HepG2 (cell line): Measurements from ENCODE around the gene USP32. TPM values are rescaled to one million over a fixed set of nuclear protein-coding genes. Genes with fewer than 3 reads are reported as not detected.

Source experiments
- ATAC-seq: fragments of 200-7000 bp; cut with Tn5 transposase; 3 replicates; pipeline ENCODE4 v1.9.1; 2020; ENCODE audit warnings: mild to moderate bottlenecking, moderate library complexity
- BruUV-seq: library from RNA; stranded (reverse); fragments of 400-500 nt; replicated peaks from 2 replicates; lab custom pipeline; 2021; lab: Mats Ljungman, UMichigan
- CTCF ChIA-PET: fragments of 300-600 bp; formaldehyde crosslinking; extraction: SDS; loops from one replicate; lab custom pipeline; 2021; ENCODE audit warnings: low total read pairs, inconsistent platforms, low intra/inter-chr PET ratio; lab: Yijun Ruan, JAX
- POLR2A ChIA-PET: fragments of 350-600 bp; sonication (Branson Sonifier 250); formaldehyde crosslinking; loops from one replicate; lab custom pipeline; 2020; ENCODE audit warnings: antibody characterized with exemption, inconsistent platforms; lab: Yijun Ruan, JAX
- DNase-seq: peaks from one replicate; pipeline ENCODE4 v3.0.0-alpha.2; 2015; ENCODE audit warnings: low spot score
- FAIRE-seq: peaks from 3 replicates; lab custom pipeline; 2011; peaks lifted over from hg19 to GRCh38; lab: Jason Lieb, UNC
- H2AFZ ChIP-seq: one replicate; pipeline ENCODE4 v1.6.1; 2011; ENCODE audit warnings: low read length, inconsistent platforms
- H3K27ac ChIP-seq: fragments of 300-600 bp; 3 replicates; pipeline ENCODE4 v1.8.0; 2011; ENCODE audit warnings: mixed run types, mild to moderate bottlenecking, mixed read lengths, low read length, inconsistent platforms; ENCODE audit not compliant: insufficient read depth; ENCODE audit errors: extremely low read length
- H3K27me3 ChIP-seq, 2 experiments: fragments of 200-600 bp in 1 of 2; 2 replicates in 1 of 2; 3 replicates in 1 of 2; pipeline versions ENCODE4 v1.6.0 to v1.8.0; 2011; ENCODE audit warnings: low read length in 2 of 2, mild to moderate bottlenecking in 2 of 2, moderate library complexity in 2 of 2, inconsistent platforms in 1 of 2; ENCODE audit not compliant: insufficient read depth in 2 of 2, control insufficient read depth in 1 of 2
- H3K36me3 ChIP-seq, 2 experiments: fragments of 200-600 bp in 1 of 2; replicated peaks in 1 of 2; 2 replicates in 1 of 2; 3 replicates in 1 of 2; pipeline versions ENCODE4 v1.5.1 to v1.8.0; 2011; ENCODE audit warnings: low read length in 2 of 2, inconsistent platforms in 1 of 2; ENCODE audit not compliant: insufficient read depth in 2 of 2, control insufficient read depth in 1 of 2
- H3K4me1 ChIP-seq: 2 replicates; pipeline ENCODE4 v1.5.1; 2012; ENCODE audit warnings: low read length, inconsistent platforms; ENCODE audit not compliant: insufficient read depth
- H3K4me2 ChIP-seq: 2 replicates; pipeline ENCODE4 v1.6.0; 2011; ENCODE audit warnings: low read depth, low read length, inconsistent platforms
- H3K4me3 ChIP-seq, 3 experiments: fragments of 200-600 bp in 1 of 3; sonication (generic), shearing (Covaris generic) in 1 of 3; replicated peaks in 1 of 3; 2 replicates each; pipeline ENCODE4 v1.5.1; 2011 to 2016; ENCODE audit warnings: low read length in 3 of 3, inconsistent platforms in 2 of 3, low read depth in 2 of 3, mild to moderate bottlenecking in 2 of 3, control low read depth in 1 of 3, mixed read lengths in 1 of 3; ENCODE audit not compliant: insufficient read depth in 1 of 3
- H3K79me2 ChIP-seq: one replicate; pipeline ENCODE4 v1.6.1; 2011; ENCODE audit warnings: low read length, inconsistent platforms; ENCODE audit not compliant: insufficient read depth
- H3K9ac ChIP-seq: 2 replicates; pipeline ENCODE4 v1.6.0; 2011; ENCODE audit warnings: mild to moderate bottlenecking, low read depth, low read length, inconsistent platforms; ENCODE audit not compliant: insufficient read depth
- H3K9me3 ChIP-seq: 2 replicates; pipeline ENCODE4 v1.5.1; 2012; ENCODE audit warnings: mild to moderate bottlenecking, low read length
- H4K20me1 ChIP-seq: 2 replicates; pipeline ENCODE4 v1.6.0; 2011; ENCODE audit warnings: inconsistent platforms, mild to moderate bottlenecking, low read length, moderate library complexity; ENCODE audit not compliant: insufficient read depth
- CHD2 ChIP-seq: IDR thresholded peaks from 2 replicates; pipeline ENCODE4 v1.6.1; 2011; ENCODE audit warnings: low read depth, low read length, improper control_type of control experiment
- HNRNPK ChIP-seq: fragments of 200-400 bp; formaldehyde crosslinking; IDR thresholded peaks from 2 replicates; pipeline ENCODE4 v1.6.1; 2018; ENCODE audit warnings: low read length, low read depth, moderate library complexity, mild to moderate bottlenecking; ENCODE audit not compliant: poor library complexity, severe bottlenecking
- KDM2A ChIP-seq: sonication (generic); formaldehyde crosslinking; IDR thresholded peaks from 2 replicates; pipeline ENCODE4 v1.4.0; 2020; ENCODE audit warnings: low read depth, missing genetic modification reagents, borderline replicate concordance
- MYC ChIP-seq: sonication (generic); formaldehyde crosslinking; IDR thresholded peaks from 2 replicates; pipeline ENCODE4 v1.9.0; 2021; ENCODE audit warnings: missing genetic modification reagents, borderline replicate concordance
- POLR2AphosphoS5 ChIP-seq: IDR thresholded peaks from 2 replicates; pipeline ENCODE4 v1.6.1; 2012; ENCODE audit warnings: low read depth, low read length
- PREB ChIP-seq: sonication (generic); formaldehyde crosslinking; IDR thresholded peaks from 2 replicates; pipeline ENCODE4 v1.4.0; 2020; ENCODE audit warnings: missing genetic modification reagents
- SRSF4 ChIP-seq: fragments of 200-400 bp; formaldehyde crosslinking; IDR thresholded peaks from one replicate; pipeline ENCODE4 v1.6.1; 2018; ENCODE audit warnings: mild to moderate bottlenecking, low read depth, low read length, moderate library complexity; ENCODE audit not compliant: poor library complexity, severe bottlenecking
- TRIM22 ChIP-seq: fragments of 450-650 bp; IDR thresholded peaks from 2 replicates; pipeline ENCODE4 v1.6.1; 2017
- ZFX ChIP-seq: sonication (generic); formaldehyde crosslinking; IDR thresholded peaks from 2 replicates; pipeline ENCODE4 v1.4.0; 2020; ENCODE audit warnings: mild to moderate bottlenecking, low read depth, missing genetic modification reagents, moderate library complexity
- ZNF124 ChIP-seq: sonication (generic); formaldehyde crosslinking; IDR thresholded peaks from 2 replicates; pipeline ENCODE4 v1.4.0; 2020; ENCODE audit warnings: missing genetic modification reagents
- ZNF274 ChIP-seq: sonication (generic); formaldehyde crosslinking; IDR thresholded peaks from 2 replicates; pipeline ENCODE4 v1.5.1; 2020; ENCODE audit warnings: mild to moderate bottlenecking, missing genetic modification reagents
- ZNF382 ChIP-seq: sonication (generic); formaldehyde crosslinking; IDR thresholded peaks from 2 replicates; pipeline ENCODE4 v1.5.0; 2020; ENCODE audit warnings: missing genetic modification reagents, mild to moderate bottlenecking, borderline replicate concordance
- ZNF451 ChIP-seq: sonication (generic); formaldehyde crosslinking; IDR thresholded peaks from 2 replicates; pipeline ENCODE4 v1.5.0; 2020; ENCODE audit warnings: mild to moderate bottlenecking, missing genetic modification reagents
- ZNF619 ChIP-seq: sonication (generic); formaldehyde crosslinking; IDR thresholded peaks from 2 replicates; pipeline ENCODE4 v1.4.0; 2020; ENCODE audit warnings: mild to moderate bottlenecking, missing genetic modification reagents
- ZNF720 ChIP-seq: sonication (generic); formaldehyde crosslinking; IDR thresholded peaks from 2 replicates; pipeline ENCODE4 v1.4.0; 2020; ENCODE audit warnings: missing genetic modification reagents
- ZNF775 ChIP-seq: sonication (generic); formaldehyde crosslinking; IDR thresholded peaks from 2 replicates; pipeline ENCODE4 v1.4.0; 2020; ENCODE audit warnings: missing genetic modification reagents, mild to moderate bottlenecking, moderate library complexity, borderline replicate concordance
- ZNF777 ChIP-seq: sonication (generic); formaldehyde crosslinking; IDR thresholded peaks from 2 replicates; pipeline ENCODE4 v1.4.0; 2020; ENCODE audit warnings: missing genetic modification reagents
- ZNF790 ChIP-seq: sonication (generic); formaldehyde crosslinking; IDR thresholded peaks from 2 replicates; pipeline ENCODE4 v1.8.0; 2022; ENCODE audit warnings: missing genetic modification reagents, mild to moderate bottlenecking, borderline replicate concordance
- WGBS: methylation state at CpG from one replicate; pipeline ENCODE4 v1.1.6; 2017; ENCODE audit warnings: low lambda C conversion rate; 5-methylcytosine and 5-hydroxymethylcytosine counted together
- in situ Hi-C: cut with HindIII; loops from 2 replicates; pipeline ENCODE4 v1.10.0; 2017; ENCODE audit warnings: low pct_unique_long_range_greater_than_20kb; ENCODE audit not compliant: extremely low pct_ligation_motif_present
- intact Hi-C: fragments of 100-400 bp; cut with micrococcal nuclease; formaldehyde crosslinking; loops from one replicate; pipeline ENCODE4 v1.10.0; 2022; ENCODE audit not compliant: unreplicated experiment
- polyA plus RNA-seq, 8 experiments: library from polyadenylated mRNA; depleted of rRNA in 3 of 8; stranded (reverse) in 7 of 8; unstranded in 1 of 8; fragments of >200 nt; fragmentation: Illumina TruSeq in 4 of 8; extraction: Trizol in 4 of 8; gene quantifications; 2 replicates each; pipeline versions ENCODE4 v1.2.1 to v1.2.3, GENCODE V29; 2011 to 2016; ENCODE audit warnings: low read depth in 4 of 8, missing spikeins in 1 of 8, mixed read lengths in 1 of 8; ENCODE audit not compliant: insufficient read depth in 1 of 8
- total RNA-seq, 5 experiments: library from RNA; depleted of rRNA; stranded (reverse); fragments of >200 nt; fragmentation: Illumina TruSeq; extraction: Trizol; gene quantifications; 2 replicates each; pipeline ENCODE4 v1.2.3, GENCODE V29; 2016; ENCODE audit warnings: low read depth in 1 of 5

USP32 gene
- total and polyA plus RNA-seq, 2 of the 13 experiments (the other 11 are each of a cell fraction or from before 2014, with no cell fraction given): 24.9 to 39.9 TPM

DNA sequence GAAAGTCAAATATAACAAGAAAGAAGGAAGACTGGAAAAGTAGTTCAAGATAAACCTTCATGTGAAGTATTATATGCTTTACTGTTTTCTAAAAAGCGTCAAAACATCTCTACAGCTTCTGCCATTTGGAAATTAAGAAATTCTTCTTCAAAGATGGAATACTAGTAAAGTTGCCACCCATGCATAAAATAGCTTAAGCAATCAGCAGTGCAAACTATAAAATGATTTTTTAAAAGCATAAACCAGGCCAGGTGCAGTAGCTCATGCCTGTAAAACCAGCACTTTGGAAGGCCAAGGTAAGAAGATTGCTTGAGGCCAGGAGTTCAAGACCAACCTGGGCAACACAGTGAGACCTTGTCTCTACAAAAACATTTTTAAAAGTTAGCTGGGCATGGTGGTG lies 68.2 kb downstream of the USP32 start:
- FAIRE-seq (no peak), ATAC-seq (no peak), DNase-seq (no peak)
- H3K4me2 ChIP-seq: no peak overlapping the region
- ChIA-PET CTCF (no interaction called here), POLR2A (no interaction called here)
- no peak overlapping the region for H3K27ac ChIP-seq
- intact Hi-C loops (loop anchor here (10.0 kb wide), 1 partner anchor 51 kb away; no protein-coding TSS in a partner anchor), in situ Hi-C loops (no loop called here)
- H3K4me3 ChIP-seq: no peak overlapping the region
- WGBS: 98% methylated on average over 1 of the region's 1 CpG
- no peaks in the 10 kb centered on the region for H3K27me3 ChIP-seq
- H3K4me1 ChIP-seq: peaks cover 27% of the 10 kb centered on the region
- no peak overlapping the region for H2AFZ ChIP-seq
- peaks cover 17% of the 10 kb centered on the region for H3K79me2 ChIP-seq
- peaks cover 0 to 2% of the 10 kb centered on the region in 2 experiments; a peak in 3 of 5 replicates for H3K36me3 ChIP-seq
- no TSS peak for BruUV-seq
- no peaks in the 10 kb centered on the region for H3K9me3 ChIP-seq
- no peaks in the 10 kb centered on the region for H4K20me1 ChIP-seq
- no peak overlapping the region for H3K9ac ChIP-seq
- TF ChIP-seq TRIM22 (no peak), HNRNPK (no peak), ZNF619 (CRISPR knock-in tag) (no peak), MYC (CRISPR knock-in tag) (no peak), POLR2AphosphoS5 (no peak), KDM2A (CRISPR knock-in tag) (no peak)

DNA sequence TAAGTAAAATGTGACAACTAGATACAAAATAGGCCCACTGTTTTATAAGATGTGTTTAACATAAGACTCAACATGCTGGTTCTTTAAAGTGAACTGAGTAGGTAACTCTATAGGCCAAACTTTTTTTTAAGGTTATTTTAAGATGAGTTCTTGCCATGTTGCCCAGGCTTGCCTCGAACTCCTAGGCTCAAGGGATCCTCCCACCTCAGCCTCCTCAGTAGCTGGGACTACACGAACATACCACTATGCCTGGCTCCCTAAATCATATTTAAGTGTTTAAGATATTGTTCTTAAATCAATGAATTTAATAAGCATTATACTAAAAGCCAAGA lies 69.9 kb downstream of the USP32 start:
- H3K9ac ChIP-seq: no peak overlapping the region
- H3K27ac ChIP-seq: no peak overlapping the region
- no peaks in the 10 kb centered on the region for H3K36me3 ChIP-seq
- H3K9me3 ChIP-seq: no peaks in the 10 kb centered on the region
- no peak overlapping the region for H3K4me3 ChIP-seq
- peaks cover 27% of the 10 kb centered on the region for H3K4me1 ChIP-seq
- H3K79me2 ChIP-seq: peaks cover 22% of the 10 kb centered on the region
- H3K4me2 ChIP-seq: no peak overlapping the region
- H4K20me1 ChIP-seq: no peaks in the 10 kb centered on the region; the same call in 1 of the 2 replicates
- FAIRE-seq (peak; percentile 26), ATAC-seq (no peak), DNase-seq (no peak)
- H3K27me3 ChIP-seq: no peaks in the 10 kb centered on the region
- no peak overlapping the region for H2AFZ ChIP-seq
- in situ Hi-C loops (no loop called here), intact Hi-C loops (loop anchor here (10.0 kb wide), 1 partner anchor 53 kb away; no protein-coding TSS in a partner anchor)
- WGBS: 98% methylated on average over 2 of the region's 2 CpGs
- no TSS peak for BruUV-seq
- POLR2A ChIA-PET: no interaction called here
- CTCF ChIA-PET: interaction anchor here (0.6 kb wide), 1 partner anchor 32 kb away, joined by 3 read pairs; no protein-coding TSS in a partner anchor
- TF ChIP-seq ZNF382 (CRISPR knock-in tag): no peak
- no peak for TF ChIP-seq ZFX
- no peak for TF ChIP-seq ZNF451 (CRISPR knock-in tag)
- TF ChIP-seq CHD2: no peak
- no peak for TF ChIP-seq PREB (CRISPR knock-in tag)
- no peak for TF ChIP-seq ZNF720 (CRISPR knock-in tag)
- no peak for TF ChIP-seq ZNF124 (CRISPR knock-in tag)
- no peak for TF ChIP-seq SRSF4
- no peak for TF ChIP-seq ZNF274
- no peak for TF ChIP-seq ZNF790 (CRISPR knock-in tag)
- TF ChIP-seq ZNF775 (CRISPR knock-in tag): no peak
- no peak for TF ChIP-seq ZNF777 (CRISPR knock-in tag)
